PC-9 (cell line): ENCODE results near the gene GNLY. TPM values are rescaled to one million over a fixed set of nuclear protein-coding genes. Genes with fewer than 3 reads are reported as not detected.

Experiments used
- BruUV-seq: library from RNA; stranded (reverse); fragments of 400-500 nt; replicated peaks from 2 replicates; lab custom pipeline; 2021; lab: Mats Ljungman, UMichigan
- CTCF ChIA-PET: fragments of 300-600 bp; sonication (Branson Sonifier 250); formaldehyde crosslinking; loops from one replicate; lab custom pipeline; 2022; ENCODE audit warnings: antibody characterized with exemption; lab: Charles Lee
- POLR2A ChIA-PET: fragments of 300-600 bp; sonication (Branson Sonifier 250); formaldehyde crosslinking; loops from one replicate; lab custom pipeline; 2022; ENCODE audit warnings: antibody characterized with exemption; ENCODE audit not compliant: unreplicated experiment; lab: Charles Lee
- DNase-seq, 2 experiments: peaks; one replicate each; pipeline versions ENCODE4 v3.0.0 to v3.0.0-alpha.2; 2015 to 2022; ENCODE audit warnings: mixed read lengths in 1 of 2
- H2AFZ ChIP-seq: fragments of 200-600 bp; sonication (generic); 2 replicates; pipeline ENCODE4 v1.8.1; 2017; ENCODE audit warnings: antibody characterized with exemption
- H3F3A ChIP-seq: fragments of 200-600 bp; sonication (generic); 2 replicates; pipeline ENCODE4 v1.8.1; 2017; ENCODE audit warnings: antibody characterized with exemption, mild to moderate bottlenecking, low read depth; ENCODE audit not compliant: insufficient read depth
- H3K27ac ChIP-seq: fragments of 200-600 bp; sonication (generic); 2 replicates; pipeline ENCODE4 v1.6.1; 2016; ENCODE audit warnings: mixed run types
- H3K27me3 ChIP-seq: fragments of 200-600 bp; sonication (generic); 2 replicates; pipeline ENCODE4 v1.6.1; 2016; ENCODE audit warnings: low read depth, mixed run types; ENCODE audit not compliant: insufficient read depth
- H3K36me3 ChIP-seq: fragments of 200-600 bp; sonication (generic); 2 replicates; pipeline ENCODE4 v1.6.1; 2016; ENCODE audit warnings: low read depth, mixed run types
- H3K4me1 ChIP-seq: fragments of 200-600 bp; sonication (generic); replicated peaks from 2 replicates; pipeline ENCODE4 v1.6.1; 2016; ENCODE audit warnings: mixed run types; ENCODE audit not compliant: insufficient read depth
- H3K4me2 ChIP-seq: fragments of 200-600 bp; sonication (generic); 2 replicates; pipeline ENCODE4 v1.6.1; 2017; ENCODE audit warnings: mixed run types
- H3K4me3 ChIP-seq: fragments of 200-600 bp; sonication (generic); 2 replicates; pipeline ENCODE4 v1.6.1; 2016; ENCODE audit warnings: mixed run types
- H3K79me2 ChIP-seq: fragments of 200-600 bp; sonication (generic); 2 replicates; pipeline ENCODE4 v1.6.1; 2017; ENCODE audit warnings: low read depth, mixed run types
- H3K9me2 ChIP-seq: fragments of 200-600 bp; sonication (generic); 2 replicates; pipeline ENCODE4 v1.8.1; 2017; ENCODE audit warnings: mild to moderate bottlenecking; ENCODE audit not compliant: insufficient read depth
- H3K9me3 ChIP-seq: fragments of 200-600 bp; sonication (generic); 2 replicates; pipeline ENCODE4 v1.8.1; 2016; ENCODE audit warnings: low read depth; ENCODE audit not compliant: insufficient read depth
- H4K20me1 ChIP-seq: fragments of 200-600 bp; sonication (generic); 2 replicates; pipeline ENCODE4 v1.8.1; 2017; ENCODE audit not compliant: insufficient read depth
- EZH2 ChIP-seq: fragments of 200-600 bp; sonication (generic); IDR thresholded peaks from 2 replicates; pipeline ENCODE4 v1.8.0; 2017; ENCODE audit warnings: antibody characterized with exemption, low read depth
- intact Hi-C: fragments of 100-400 bp; cut with micrococcal nuclease; formaldehyde crosslinking; loops from one replicate; pipeline ENCODE4 v1.10.0; 2022; ENCODE audit not compliant: unreplicated experiment
- total RNA-seq: library from RNA; stranded (reverse); gene quantifications from 2 replicates; pipeline ENCODE4 v1.2.3, GENCODE V29; 2021
- TF ChIP-seq, protein P1 (sequence below): fragments of 200-600 bp; sonication (generic); conservative IDR thresholded peaks from 2 replicates; pipeline ENCODE4 v1.6.1; 2017; ENCODE audit warnings: mixed run types, antibody characterized with exemption, mild to moderate bottlenecking, moderate library complexity

The GNLY gene
- total RNA-seq, 1 experiment from 2014 or later = not detected

DNA sequence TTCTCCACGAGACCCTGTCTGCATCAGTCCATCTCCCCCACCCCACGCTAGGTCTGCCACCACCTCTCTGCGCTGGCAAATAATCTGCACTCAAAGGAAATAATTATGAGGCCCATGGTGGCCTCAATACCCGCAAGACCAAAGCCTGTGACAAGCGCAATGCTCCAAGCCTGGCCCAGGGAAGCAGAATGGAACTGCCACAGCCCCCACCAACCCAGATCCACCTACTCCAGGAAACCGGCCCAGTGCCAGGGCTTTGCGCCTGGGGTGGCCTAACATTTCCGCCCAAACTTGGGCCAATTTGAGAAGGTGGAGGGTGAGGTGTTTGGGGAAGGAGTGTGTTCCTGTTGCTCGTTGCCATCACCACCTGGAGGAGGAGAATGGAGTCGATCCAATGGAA lies 33.6 kb downstream of the GNLY start:
- ChIA-PET POLR2A (no interaction called here), CTCF (no interaction called here)
- H2AFZ ChIP-seq = no peak overlapping the region
- H3K4me1 ChIP-seq = no peaks in the 10 kb centered on the region; the same call in 1 of the 2 replicates
- H3K9me3 ChIP-seq = no peaks in the 10 kb centered on the region
- no peaks in the 10 kb centered on the region for H3K79me2 ChIP-seq
- no peak for TF ChIP-seq EZH2
- TF ChIP-seq, protein P1, sequence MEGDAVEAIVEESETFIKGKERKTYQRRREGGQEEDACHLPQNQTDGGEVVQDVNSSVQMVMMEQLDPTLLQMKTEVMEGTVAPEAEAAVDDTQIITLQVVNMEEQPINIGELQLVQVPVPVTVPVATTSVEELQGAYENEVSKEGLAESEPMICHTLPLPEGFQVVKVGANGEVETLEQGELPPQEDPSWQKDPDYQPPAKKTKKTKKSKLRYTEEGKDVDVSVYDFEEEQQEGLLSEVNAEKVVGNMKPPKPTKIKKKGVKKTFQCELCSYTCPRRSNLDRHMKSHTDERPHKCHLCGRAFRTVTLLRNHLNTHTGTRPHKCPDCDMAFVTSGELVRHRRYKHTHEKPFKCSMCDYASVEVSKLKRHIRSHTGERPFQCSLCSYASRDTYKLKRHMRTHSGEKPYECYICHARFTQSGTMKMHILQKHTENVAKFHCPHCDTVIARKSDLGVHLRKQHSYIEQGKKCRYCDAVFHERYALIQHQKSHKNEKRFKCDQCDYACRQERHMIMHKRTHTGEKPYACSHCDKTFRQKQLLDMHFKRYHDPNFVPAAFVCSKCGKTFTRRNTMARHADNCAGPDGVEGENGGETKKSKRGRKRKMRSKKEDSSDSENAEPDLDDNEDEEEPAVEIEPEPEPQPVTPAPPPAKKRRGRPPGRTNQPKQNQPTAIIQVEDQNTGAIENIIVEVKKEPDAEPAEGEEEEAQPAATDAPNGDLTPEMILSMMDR = no peak
- no peak overlapping the region for H3K27ac ChIP-seq
- no peak for DNase-seq
- H3K4me2 ChIP-seq = no peak overlapping the region
- H3F3A ChIP-seq = no peaks in the 10 kb centered on the region; the same call in 1 of the 2 replicates
- no peak overlapping the region for H3K4me3 ChIP-seq
- H3K36me3 ChIP-seq = no peaks in the 10 kb centered on the region
- intact Hi-C loops = loop anchor here (2.0 to 5.0 kb wide), 3 partner anchors 50 to 351 kb away; no protein-coding TSS in a partner anchor
- no peaks in the 10 kb centered on the region for H3K27me3 ChIP-seq
- no peaks in the 10 kb centered on the region for H3K9me2 ChIP-seq
- no peaks in the 10 kb centered on the region for H4K20me1 ChIP-seq
- BruUV-seq = no TSS peak

DNA sequence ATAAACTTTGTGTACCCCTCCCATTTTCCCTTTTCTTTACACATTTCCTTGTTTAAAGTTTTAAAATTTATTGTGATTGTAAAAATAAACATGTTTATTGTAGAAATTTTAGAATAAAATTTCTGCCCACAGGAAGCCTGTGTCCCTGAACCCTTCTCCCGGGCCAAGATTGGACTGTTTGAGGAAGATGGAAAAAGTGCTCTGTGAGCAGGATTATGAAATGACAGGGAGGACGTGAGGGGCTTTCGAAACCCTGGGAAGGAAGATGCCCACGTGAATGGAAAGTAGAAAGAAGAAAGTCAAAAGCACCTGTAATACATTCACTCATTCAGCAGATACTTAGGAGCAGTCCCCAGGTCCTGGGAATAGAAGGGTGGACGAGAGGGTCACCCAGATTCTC lies 34.2 kb downstream of the GNLY start:
- Histone ChIP-seq H3K79me2 (no peaks in the 10 kb centered on the region), H3K4me3 (no peak overlapping the region), H2AFZ (no peak overlapping the region), H3K27ac (no peak overlapping the region), H3K36me3 (no peaks in the 10 kb centered on the region), H4K20me1 (no peaks in the 10 kb centered on the region), H3K9me2 (no peaks in the 10 kb centered on the region), H3K27me3 (no peaks in the 10 kb centered on the region), H3F3A (no peaks in the 10 kb centered on the region; the same call in 1 of the 2 replicates), H3K9me3 (no peaks in the 10 kb centered on the region), H3K4me2 (no peak overlapping the region), H3K4me1 (no peaks in the 10 kb centered on the region; the same call in 1 of the 2 replicates)
- ChIA-PET POLR2A (interaction anchor here (0.6 kb wide), 1 partner anchor 99 kb away, joined by 4 read pairs; no protein-coding TSS in a partner anchor), CTCF (interaction anchor here (0.6 to 1.6 kb wide), 8 partner anchors 9 to 402 kb away, joined by 3 to 15 read pairs (median 6); no protein-coding TSS in a partner anchor)
- no TSS peak for BruUV-seq
- intact Hi-C loops = loop anchor here (2.0 to 5.0 kb wide), 3 partner anchors 51 to 350 kb away; no protein-coding TSS in a partner anchor
- no peak for TF ChIP-seq EZH2
- TF ChIP-seq, protein P1 = no peak
- no peak for DNase-seq

DNA sequence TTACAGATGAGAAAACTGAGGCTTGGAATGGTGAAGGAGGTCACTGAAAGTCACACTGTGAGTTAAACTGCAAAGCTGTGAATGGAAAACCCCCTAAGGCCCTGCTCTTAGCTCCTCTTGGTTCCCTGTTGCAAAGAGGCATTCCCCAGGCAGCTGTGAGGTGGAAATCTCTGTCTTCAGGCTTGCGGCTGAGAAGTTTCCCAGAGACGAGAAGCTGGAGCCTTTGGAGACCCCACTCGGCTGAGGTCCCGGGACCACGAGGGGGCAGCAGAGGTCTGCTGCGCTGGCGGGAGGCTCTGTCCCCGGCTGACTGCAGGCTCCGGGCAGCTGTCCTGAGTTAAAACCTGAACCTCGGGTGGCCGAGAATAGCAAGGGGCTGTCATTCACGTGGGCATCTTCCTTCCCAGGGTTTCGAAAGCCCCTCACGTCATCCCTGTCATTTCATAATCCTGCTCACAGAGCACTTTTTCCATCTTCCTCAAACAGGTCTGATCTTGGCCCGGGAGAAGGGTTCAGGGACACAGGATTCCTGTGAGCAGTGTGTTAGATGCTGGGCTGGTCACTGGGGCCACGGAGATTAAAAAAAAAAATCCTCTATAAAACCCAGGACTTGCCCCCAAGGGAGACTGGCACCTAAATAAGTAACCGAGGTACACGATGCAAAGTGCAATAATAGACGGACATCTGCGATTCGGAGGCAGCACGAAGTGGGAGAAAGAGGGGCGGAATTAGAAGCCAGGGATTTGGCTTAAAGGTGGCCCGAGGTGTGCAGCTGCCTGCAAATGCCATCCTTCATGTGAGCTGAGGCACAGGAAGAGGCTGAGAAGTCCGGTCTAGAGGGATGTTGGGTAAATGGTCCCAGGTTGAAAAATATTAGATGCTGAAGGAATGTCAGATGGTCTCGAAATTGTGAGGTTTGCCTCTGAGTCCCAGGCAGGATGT lies 35.0 kb downstream of the GNLY start:
- no peak overlapping the region for H3K4me3 ChIP-seq
- no TSS peak for BruUV-seq
- no peaks in the 10 kb centered on the region for H3K27me3 ChIP-seq
- peak; percentile 44 to 78 for DNase-seq
- no peaks in the 10 kb centered on the region; the same call in 1 of the 2 replicates for H3K4me1 ChIP-seq
- H2AFZ ChIP-seq = no peak overlapping the region
- CTCF ChIA-PET = interaction anchor here (0.6 to 1.6 kb wide), 9 partner anchors 10 to 401 kb away, joined by 3 to 15 read pairs (median 4); no protein-coding TSS in a partner anchor
- H3F3A ChIP-seq = no peaks in the 10 kb centered on the region; the same call in 1 of the 2 replicates
- intact Hi-C loops = loop anchor here (1.0 to 5.0 kb wide), 6 partner anchors 21 to 350 kb away; no protein-coding TSS in a partner anchor
- POLR2A ChIA-PET = interaction anchor here (0.6 kb wide), 1 partner anchor 99 kb away, joined by 4 read pairs; no protein-coding TSS in a partner anchor
- H3K4me2 ChIP-seq = peak overlapping the region; percentile 44
- TF ChIP-seq, protein P1 = peak; percentile 90
- no peak for TF ChIP-seq EZH2
- H3K79me2 ChIP-seq = no peaks in the 10 kb centered on the region
- no peaks in the 10 kb centered on the region for H4K20me1 ChIP-seq
- H3K9me3 ChIP-seq = no peaks in the 10 kb centered on the region
- no peaks in the 10 kb centered on the region for H3K36me3 ChIP-seq
- H3K9me2 ChIP-seq = no peaks in the 10 kb centered on the region
- H3K27ac ChIP-seq = no peak overlapping the region
